ENCODE data around the gene CDK5. TPM values are rescaled to one million over a fixed set of nuclear protein-coding genes. Genes with fewer than 3 reads are reported as not detected.
A peak's percentile ranks its signal among the peaks of the same experiment; 100 is the strongest.

Gene CDK5
- total and polyA plus RNA-seq, 2 of the 13 experiments (the other 11 are each of a cell fraction or from before 2014, with no cell fraction given), result 16.4 to 21.3 TPM

DNA sequence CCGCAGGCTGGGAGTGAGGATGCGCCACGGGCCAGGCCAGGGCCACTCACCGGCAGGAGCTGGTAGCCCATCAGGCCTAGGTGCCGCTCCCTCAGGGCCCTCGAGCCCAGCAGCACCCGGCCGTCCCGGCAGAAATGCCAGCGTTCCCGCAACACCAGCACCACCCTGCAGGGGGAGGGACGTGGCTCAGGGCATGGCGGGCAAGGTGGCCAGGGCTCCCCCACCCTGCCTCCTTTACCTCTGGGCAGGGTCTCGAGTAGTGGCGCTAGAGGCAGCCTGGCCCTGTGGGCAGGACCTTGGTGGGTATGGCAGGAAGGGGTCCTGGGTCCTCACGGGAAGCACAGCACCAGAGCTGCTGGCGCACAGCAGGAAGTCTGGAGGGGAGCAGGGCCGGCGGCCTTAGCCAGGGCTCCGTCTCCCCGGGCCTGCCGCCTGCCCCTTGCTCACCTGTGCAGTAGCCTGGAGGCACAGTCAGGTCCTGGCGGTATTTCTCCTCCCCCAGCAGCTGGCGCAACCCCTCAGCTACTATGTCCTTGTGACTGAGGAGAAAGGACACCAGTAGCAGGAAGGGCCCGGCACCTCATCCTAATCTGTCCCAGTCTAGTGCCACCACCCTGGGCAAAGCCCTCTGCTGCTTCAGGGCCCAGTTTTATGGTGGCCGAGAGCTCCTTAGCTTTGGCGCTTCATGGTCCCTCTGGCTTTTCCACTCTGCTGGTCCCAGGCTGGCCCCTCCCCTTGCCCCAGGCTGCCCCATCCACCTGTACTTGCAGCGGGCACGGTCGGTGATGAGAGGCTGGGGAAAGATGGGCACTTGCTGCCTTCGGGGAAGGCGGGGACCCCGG is 19.4 kb upstream of the CDK5 start (continued):
- TF ChIP-seq, protein P1, sequence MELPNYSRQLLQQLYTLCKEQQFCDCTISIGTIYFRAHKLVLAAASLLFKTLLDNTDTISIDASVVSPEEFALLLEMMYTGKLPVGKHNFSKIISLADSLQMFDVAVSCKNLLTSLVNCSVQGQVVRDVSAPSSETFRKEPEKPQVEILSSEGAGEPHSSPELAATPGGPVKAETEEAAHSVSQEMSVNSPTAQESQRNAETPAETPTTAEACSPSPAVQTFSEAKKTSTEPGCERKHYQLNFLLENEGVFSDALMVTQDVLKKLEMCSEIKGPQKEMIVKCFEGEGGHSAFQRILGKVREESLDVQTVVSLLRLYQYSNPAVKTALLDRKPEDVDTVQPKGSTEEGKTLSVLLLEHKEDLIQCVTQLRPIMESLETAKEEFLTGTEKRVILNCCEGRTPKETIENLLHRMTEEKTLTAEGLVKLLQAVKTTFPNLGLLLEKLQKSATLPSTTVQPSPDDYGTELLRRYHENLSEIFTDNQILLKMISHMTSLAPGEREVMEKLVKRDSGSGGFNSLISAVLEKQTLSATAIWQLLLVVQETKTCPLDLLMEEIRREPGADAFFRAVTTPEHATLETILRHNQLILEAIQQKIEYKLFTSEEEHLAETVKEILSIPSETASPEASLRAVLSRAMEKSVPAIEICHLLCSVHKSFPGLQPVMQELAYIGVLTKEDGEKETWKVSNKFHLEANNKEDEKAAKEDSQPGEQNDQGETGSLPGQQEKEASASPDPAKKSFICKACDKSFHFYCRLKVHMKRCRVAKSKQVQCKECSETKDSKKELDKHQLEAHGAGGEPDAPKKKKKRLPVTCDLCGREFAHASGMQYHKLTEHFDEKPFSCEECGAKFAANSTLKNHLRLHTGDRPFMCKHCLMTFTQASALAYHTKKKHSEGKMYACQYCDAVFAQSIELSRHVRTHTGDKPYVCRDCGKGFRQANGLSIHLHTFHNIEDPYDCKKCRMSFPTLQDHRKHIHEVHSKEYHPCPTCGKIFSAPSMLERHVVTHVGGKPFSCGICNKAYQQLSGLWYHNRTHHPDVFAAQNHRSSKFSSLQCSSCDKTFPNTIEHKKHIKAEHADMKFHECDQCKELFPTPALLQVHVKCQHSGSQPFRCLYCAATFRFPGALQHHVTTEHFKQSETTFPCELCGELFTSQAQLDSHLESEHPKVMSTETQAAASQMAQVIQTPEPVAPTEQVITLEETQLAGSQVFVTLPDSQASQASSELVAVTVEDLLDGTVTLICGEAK (IDR thresholded peaks at IDR 0.05), result no peak
- TF ChIP-seq, protein P1 (CRISPR knock-in tag; IDR thresholded peaks at IDR 0.05), result no peak
- TF ChIP-seq ZNF792 (CRISPR knock-in tag; IDR thresholded peaks at IDR 0.05) (no peak), ZNF33B (CRISPR knock-in tag; IDR thresholded peaks at IDR 0.05) (no peak), ZNF781 (CRISPR knock-in tag; IDR thresholded peaks at IDR 0.05; ENCODE audit: borderline replicate concordance, not compliant biosample characterization) (no peak), ZNF768 (CRISPR knock-in tag; IDR thresholded peaks at IDR 0.05) (peak; percentile 32; the same call in 1 of the 2 replicates), EZH2 (conservative IDR thresholded peaks at IDR 0.05; ENCODE audit: low read depth, low read length) (no peak), ZNF354B (CRISPR knock-in tag; IDR thresholded peaks at IDR 0.05) (no peak), ZNF607 (CRISPR knock-in tag; IDR thresholded peaks at IDR 0.05; ENCODE audit: borderline replicate concordance) (no peak)
- TF ChIP-seq, protein P2, sequence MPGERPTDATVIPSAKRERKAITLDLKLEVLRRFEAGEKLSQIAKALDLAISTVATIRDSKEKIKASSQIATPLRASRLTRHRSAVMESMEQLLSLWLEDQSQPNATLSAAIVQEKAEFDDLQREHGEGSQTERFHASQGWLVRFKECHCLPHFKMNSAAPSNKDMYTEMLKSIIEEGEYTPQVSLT (CRISPR knock-in tag; IDR thresholded peaks at IDR 0.05; ENCODE audit: borderline replicate concordance, low read depth), result no peak
- TF ChIP-seq, protein P3, sequence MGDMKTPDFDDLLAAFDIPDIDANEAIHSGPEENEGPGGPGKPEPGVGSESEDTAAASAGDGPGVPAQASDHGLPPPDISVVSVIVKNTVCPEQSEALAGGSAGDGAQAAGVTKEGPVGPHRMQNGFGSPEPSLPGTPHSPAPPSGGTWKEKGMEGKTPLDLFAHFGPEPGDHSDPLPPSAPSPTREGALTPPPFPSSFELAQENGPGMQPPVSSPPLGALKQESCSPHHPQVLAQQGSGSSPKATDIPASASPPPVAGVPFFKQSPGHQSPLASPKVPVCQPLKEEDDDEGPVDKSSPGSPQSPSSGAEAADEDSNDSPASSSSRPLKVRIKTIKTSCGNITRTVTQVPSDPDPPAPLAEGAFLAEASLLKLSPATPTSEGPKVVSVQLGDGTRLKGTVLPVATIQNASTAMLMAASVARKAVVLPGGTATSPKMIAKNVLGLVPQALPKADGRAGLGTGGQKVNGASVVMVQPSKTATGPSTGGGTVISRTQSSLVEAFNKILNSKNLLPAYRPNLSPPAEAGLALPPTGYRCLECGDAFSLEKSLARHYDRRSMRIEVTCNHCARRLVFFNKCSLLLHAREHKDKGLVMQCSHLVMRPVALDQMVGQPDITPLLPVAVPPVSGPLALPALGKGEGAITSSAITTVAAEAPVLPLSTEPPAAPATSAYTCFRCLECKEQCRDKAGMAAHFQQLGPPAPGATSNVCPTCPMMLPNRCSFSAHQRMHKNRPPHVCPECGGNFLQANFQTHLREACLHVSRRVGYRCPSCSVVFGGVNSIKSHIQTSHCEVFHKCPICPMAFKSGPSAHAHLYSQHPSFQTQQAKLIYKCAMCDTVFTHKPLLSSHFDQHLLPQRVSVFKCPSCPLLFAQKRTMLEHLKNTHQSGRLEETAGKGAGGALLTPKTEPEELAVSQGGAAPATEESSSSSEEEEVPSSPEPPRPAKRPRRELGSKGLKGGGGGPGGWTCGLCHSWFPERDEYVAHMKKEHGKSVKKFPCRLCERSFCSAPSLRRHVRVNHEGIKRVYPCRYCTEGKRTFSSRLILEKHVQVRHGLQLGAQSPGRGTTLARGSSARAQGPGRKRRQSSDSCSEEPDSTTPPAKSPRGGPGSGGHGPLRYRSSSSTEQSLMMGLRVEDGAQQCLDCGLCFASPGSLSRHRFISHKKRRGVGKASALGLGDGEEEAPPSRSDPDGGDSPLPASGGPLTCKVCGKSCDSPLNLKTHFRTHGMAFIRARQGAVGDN (CRISPR knock-in tag; IDR thresholded peaks at IDR 0.05), result peak; percentile 7; the same call in 1 of the 2 replicates

Measured in HepG2 (cell line).